ENCODE data around the gene IER3. TPM values are rescaled to one million over a fixed set of nuclear protein-coding genes. Genes with fewer than 3 reads are reported as not detected.

IER3 gene
- total RNA-seq, 1 experiment from 2014 or later: 82.4 TPM

DNA sequence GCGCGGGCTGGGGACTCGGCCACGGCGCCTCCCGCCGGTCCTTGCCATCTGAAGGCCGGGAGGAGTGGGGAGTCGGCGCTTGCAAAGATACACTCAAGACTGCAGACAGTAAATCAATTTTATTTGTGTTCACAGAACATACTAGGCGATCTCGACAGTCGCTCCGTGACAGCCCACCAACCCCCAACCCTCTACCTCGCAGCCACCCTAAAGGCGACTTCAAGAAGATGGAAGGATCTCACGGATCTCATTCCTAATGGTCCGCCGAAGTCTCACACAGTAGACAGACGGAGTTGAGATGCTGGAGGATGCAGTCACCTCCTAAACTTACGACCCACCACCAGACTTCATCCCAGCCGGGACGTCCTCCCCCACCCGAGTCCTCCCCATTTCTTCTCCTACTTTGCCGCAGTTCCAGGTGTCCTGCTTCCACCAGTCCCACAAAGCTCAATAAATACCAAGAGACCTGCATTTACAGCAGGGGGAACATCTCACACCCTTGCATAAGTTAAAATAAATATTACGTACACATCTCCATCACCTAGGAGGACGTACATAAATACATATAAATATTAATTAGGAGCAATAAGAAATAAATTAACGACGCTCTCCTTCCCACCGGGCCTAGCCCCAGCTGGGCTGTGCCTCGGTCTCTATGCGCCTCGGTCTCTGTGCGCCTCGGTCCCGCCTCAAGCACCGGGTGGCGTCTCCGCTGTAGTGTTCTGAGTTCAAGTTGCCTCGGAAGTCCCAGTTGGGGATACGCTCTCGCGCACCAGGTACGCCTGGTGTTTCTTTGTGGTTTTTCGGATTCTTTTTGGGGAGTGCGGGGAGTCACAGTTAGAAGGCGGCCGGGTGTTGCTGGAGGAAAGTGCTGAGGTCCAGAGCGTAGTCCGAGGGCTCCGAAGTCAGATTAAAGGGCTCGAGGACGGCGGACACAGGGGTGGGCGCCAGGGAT is 971 bp downstream of the IER3 start:
- POLR2A ChIA-PET: interaction anchor here (0.6 to 1.3 kb wide), 3 partner anchors 10 to 137 kb away, joined by 3 to 4 read pairs (median 3); no protein-coding TSS in a partner anchor
- TF ChIP-seq FOXJ3 (CRISPR knock-in tag; IDR thresholded peaks at IDR 0.05; ENCODE audit: borderline replicate concordance) (no peak), ZNF232 (CRISPR knock-in tag; IDR thresholded peaks at IDR 0.05) (no peak), ZNF317 (CRISPR knock-in tag; IDR thresholded peaks at IDR 0.05; ENCODE audit: borderline replicate concordance, low read depth) (no peak), FOXK1 (CRISPR knock-in tag; IDR thresholded peaks at IDR 0.05) (no peak), GRHL2 (CRISPR knock-in tag; IDR thresholded peaks at IDR 0.05; ENCODE audit: insufficient replicate concordance, severe bottlenecking) (no peak), GTF2I (CRISPR knock-in tag; conservative IDR thresholded peaks at IDR 0.05) (no peak), HMGA2 (CRISPR knock-in tag; IDR thresholded peaks at IDR 0.05) (no peak), MYBL2 (CRISPR knock-in tag; IDR thresholded peaks at IDR 0.05) (0 out of 2 replicates have a peak, but pooled peaks have one; percentile 31), CREM (CRISPR knock-in tag; IDR thresholded peaks at IDR 0.05) (no peak), SP1 (CRISPR knock-in tag; conservative IDR thresholded peaks at IDR 0.05) (no peak), RORB (CRISPR knock-in tag; IDR thresholded peaks at IDR 0.05) (no peak; the same call in 1 of the 2 replicates), SMAD3 (CRISPR knock-in tag; IDR thresholded peaks at IDR 0.05; ENCODE audit: borderline replicate concordance) (no peak), TEAD4 (CRISPR knock-in tag; IDR thresholded peaks at IDR 0.05) (no peak), ZNF671 (CRISPR knock-in tag; IDR thresholded peaks at IDR 0.05) (no peak), JUN (CRISPR knock-in tag; IDR thresholded peaks at IDR 0.05) (no peak), ZNF416 (CRISPR knock-in tag; IDR thresholded peaks at IDR 0.05) (no peak), GABPB1 (CRISPR knock-in tag; IDR thresholded peaks at IDR 0.05) (peak; percentile 18; the same call in 1 of the 2 replicates), NFATC4 (CRISPR knock-in tag; IDR thresholded peaks at IDR 0.05) (no peak), NR1H2 (CRISPR knock-in tag; IDR thresholded peaks at IDR 0.05) (no peak)
- TF ChIP-seq, protein P1, sequence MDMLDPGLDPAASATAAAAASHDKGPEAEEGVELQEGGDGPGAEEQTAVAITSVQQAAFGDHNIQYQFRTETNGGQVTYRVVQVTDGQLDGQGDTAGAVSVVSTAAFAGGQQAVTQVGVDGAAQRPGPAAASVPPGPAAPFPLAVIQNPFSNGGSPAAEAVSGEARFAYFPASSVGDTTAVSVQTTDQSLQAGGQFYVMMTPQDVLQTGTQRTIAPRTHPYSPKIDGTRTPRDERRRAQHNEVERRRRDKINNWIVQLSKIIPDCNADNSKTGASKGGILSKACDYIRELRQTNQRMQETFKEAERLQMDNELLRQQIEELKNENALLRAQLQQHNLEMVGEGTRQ (CRISPR knock-in tag; IDR thresholded peaks at IDR 0.05): no peak
- TF ChIP-seq, protein P2, sequence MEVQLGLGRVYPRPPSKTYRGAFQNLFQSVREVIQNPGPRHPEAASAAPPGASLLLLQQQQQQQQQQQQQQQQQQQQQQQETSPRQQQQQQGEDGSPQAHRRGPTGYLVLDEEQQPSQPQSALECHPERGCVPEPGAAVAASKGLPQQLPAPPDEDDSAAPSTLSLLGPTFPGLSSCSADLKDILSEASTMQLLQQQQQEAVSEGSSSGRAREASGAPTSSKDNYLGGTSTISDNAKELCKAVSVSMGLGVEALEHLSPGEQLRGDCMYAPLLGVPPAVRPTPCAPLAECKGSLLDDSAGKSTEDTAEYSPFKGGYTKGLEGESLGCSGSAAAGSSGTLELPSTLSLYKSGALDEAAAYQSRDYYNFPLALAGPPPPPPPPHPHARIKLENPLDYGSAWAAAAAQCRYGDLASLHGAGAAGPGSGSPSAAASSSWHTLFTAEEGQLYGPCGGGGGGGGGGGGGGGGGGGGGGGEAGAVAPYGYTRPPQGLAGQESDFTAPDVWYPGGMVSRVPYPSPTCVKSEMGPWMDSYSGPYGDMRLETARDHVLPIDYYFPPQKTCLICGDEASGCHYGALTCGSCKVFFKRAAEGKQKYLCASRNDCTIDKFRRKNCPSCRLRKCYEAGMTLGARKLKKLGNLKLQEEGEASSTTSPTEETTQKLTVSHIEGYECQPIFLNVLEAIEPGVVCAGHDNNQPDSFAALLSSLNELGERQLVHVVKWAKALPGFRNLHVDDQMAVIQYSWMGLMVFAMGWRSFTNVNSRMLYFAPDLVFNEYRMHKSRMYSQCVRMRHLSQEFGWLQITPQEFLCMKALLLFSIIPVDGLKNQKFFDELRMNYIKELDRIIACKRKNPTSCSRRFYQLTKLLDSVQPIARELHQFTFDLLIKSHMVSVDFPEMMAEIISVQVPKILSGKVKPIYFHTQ (CRISPR knock-in tag; IDR thresholded peaks at IDR 0.05): no peak
- TF ChIP-seq, protein P3, sequence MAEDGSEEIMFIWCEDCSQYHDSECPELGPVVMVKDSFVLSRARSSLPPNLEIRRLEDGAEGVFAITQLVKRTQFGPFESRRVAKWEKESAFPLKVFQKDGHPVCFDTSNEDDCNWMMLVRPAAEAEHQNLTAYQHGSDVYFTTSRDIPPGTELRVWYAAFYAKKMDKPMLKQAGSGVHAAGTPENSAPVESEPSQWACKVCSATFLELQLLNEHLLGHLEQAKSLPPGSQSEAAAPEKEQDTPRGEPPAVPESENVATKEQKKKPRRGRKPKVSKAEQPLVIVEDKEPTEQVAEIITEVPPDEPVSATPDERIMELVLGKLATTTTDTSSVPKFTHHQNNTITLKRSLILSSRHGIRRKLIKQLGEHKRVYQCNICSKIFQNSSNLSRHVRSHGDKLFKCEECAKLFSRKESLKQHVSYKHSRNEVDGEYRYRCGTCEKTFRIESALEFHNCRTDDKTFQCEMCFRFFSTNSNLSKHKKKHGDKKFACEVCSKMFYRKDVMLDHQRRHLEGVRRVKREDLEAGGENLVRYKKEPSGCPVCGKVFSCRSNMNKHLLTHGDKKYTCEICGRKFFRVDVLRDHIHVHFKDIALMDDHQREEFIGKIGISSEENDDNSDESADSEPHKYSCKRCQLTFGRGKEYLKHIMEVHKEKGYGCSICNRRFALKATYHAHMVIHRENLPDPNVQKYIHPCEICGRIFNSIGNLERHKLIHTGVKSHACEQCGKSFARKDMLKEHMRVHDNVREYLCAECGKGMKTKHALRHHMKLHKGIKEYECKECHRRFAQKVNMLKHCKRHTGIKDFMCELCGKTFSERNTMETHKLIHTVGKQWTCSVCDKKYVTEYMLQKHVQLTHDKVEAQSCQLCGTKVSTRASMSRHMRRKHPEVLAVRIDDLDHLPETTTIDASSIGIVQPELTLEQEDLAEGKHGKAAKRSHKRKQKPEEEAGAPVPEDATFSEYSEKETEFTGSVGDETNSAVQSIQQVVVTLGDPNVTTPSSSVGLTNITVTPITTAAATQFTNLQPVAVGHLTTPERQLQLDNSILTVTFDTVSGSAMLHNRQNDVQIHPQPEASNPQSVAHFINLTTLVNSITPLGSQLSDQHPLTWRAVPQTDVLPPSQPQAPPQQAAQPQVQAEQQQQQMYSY (CRISPR knock-in tag; IDR thresholded peaks at IDR 0.05): no peak
- TF ChIP-seq, protein P4, sequence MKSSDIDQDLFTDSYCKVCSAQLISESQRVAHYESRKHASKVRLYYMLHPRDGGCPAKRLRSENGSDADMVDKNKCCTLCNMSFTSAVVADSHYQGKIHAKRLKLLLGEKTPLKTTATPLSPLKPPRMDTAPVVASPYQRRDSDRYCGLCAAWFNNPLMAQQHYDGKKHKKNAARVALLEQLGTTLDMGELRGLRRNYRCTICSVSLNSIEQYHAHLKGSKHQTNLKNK (CRISPR knock-in tag; IDR thresholded peaks at IDR 0.05): no peak
- TF ChIP-seq, protein P5, sequence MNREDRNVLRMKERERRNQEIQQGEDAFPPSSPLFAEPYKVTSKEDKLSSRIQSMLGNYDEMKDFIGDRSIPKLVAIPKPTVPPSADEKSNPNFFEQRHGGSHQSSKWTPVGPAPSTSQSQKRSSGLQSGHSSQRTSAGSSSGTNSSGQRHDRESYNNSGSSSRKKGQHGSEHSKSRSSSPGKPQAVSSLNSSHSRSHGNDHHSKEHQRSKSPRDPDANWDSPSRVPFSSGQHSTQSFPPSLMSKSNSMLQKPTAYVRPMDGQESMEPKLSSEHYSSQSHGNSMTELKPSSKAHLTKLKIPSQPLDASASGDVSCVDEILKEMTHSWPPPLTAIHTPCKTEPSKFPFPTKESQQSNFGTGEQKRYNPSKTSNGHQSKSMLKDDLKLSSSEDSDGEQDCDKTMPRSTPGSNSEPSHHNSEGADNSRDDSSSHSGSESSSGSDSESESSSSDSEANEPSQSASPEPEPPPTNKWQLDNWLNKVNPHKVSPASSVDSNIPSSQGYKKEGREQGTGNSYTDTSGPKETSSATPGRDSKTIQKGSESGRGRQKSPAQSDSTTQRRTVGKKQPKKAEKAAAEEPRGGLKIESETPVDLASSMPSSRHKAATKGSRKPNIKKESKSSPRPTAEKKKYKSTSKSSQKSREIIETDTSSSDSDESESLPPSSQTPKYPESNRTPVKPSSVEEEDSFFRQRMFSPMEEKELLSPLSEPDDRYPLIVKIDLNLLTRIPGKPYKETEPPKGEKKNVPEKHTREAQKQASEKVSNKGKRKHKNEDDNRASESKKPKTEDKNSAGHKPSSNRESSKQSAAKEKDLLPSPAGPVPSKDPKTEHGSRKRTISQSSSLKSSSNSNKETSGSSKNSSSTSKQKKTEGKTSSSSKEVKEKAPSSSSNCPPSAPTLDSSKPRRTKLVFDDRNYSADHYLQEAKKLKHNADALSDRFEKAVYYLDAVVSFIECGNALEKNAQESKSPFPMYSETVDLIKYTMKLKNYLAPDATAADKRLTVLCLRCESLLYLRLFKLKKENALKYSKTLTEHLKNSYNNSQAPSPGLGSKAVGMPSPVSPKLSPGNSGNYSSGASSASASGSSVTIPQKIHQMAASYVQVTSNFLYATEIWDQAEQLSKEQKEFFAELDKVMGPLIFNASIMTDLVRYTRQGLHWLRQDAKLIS (CRISPR knock-in tag; IDR thresholded peaks at IDR 0.05; ENCODE audit: borderline replicate concordance): peak; percentile 9; the same call in 1 of the 2 replicates
- TF ChIP-seq, protein P6, sequence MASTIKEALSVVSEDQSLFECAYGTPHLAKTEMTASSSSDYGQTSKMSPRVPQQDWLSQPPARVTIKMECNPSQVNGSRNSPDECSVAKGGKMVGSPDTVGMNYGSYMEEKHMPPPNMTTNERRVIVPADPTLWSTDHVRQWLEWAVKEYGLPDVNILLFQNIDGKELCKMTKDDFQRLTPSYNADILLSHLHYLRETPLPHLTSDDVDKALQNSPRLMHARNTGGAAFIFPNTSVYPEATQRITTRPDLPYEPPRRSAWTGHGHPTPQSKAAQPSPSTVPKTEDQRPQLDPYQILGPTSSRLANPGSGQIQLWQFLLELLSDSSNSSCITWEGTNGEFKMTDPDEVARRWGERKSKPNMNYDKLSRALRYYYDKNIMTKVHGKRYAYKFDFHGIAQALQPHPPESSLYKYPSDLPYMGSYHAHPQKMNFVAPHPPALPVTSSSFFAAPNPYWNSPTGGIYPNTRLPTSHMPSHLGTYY (CRISPR knock-in tag; IDR thresholded peaks at IDR 0.05): no peak

More for the DNA sequence above, 971 bp downstream of the IER3 start:
- CTCF ChIA-PET: interaction anchor here (1.1 to 2.8 kb wide), 8 partner anchors 9 to 336 kb away, joined by 3 to 13 read pairs (median 4); no protein-coding TSS in a partner anchor
- Mint-ChIP-seq H3K4me3 (peak overlapping the region; percentile 98), H3K27me3 (ENCODE audit: low read depth) (peaks cover 5% of the 10 kb centered on the region; the same call in 1 of the 2 replicates), H3K36me3 (peaks cover 40% of the 10 kb centered on the region), H3K27ac (peak overlapping the region; percentile 93), H3K4me1 (peaks cover 27% of the 10 kb centered on the region), H3K9me3 (no peaks in the 10 kb centered on the region)
- ATAC-seq: no peak; the same call in 1 of the 2 replicates
- no peak for DNase-seq (ENCODE audit: low spot score)

Measured in WTC11 (cell line).